Retinal pigment epithelial cell (primary cell): ENCODE results near the gene ZXDC.
A peak's percentile ranks its signal among the peaks of the same experiment; 100 is the strongest.

Experiments
- DNase-seq: peaks from one replicate; pipeline ENCODE4 v3.0.0-alpha.2; 2010; ENCODE audit warnings: low read depth
- H3K4me3 ChIP-seq: 2 replicates; pipeline ENCODE4 v1.5.1; 2011; ENCODE audit warnings: mild to moderate bottlenecking, low read length, control low read depth, moderate library complexity
- TF ChIP-seq, protein P1 (sequence below): conservative IDR thresholded peaks from 2 replicates; pipeline ENCODE4 v1.5.1; 2011; ENCODE audit warnings: low read depth, low read length, control low read depth, inconsistent platforms

ZXDC gene

DNA sequence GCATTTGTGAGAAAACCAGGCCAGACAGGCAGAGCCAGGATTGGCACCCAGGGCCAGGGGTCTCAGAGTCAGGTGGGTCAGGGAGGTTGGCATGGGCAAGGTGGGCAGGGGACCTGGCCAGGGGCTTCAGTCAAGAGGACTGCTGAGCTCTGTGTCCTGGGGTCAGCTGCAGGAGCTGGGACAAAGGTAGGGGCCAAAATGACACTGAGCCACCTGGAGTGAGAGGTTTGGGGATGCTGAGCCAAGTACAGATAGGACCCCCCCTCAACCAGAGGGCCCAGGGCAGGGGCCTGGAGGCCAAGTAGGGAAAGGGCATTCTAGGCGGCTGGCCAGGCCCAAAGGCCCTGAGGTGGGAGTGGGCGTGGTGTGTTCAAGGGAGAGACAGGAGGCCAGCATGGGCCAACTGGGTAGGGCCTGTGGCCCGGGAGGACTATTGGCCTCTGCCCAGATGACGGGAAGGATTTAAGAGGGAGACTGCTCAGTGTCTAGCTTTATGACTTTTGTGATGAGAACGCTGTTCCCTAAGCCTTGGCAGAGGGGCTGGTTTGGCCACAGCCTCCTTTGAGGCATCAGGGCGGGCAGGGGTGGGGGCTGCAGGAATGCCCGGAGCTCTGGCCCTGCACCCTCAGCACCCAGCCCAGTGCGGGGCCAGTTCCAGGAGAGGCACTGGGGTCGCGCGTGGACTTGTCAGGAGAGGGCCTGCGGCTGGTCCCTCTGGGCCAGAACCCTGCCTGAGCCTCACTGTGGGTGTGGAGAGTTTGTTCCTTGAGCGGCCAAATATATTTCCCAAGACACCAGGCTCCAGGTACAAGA, 77.9 kb downstream of the ZXDC start:
- TF ChIP-seq, protein P1, sequence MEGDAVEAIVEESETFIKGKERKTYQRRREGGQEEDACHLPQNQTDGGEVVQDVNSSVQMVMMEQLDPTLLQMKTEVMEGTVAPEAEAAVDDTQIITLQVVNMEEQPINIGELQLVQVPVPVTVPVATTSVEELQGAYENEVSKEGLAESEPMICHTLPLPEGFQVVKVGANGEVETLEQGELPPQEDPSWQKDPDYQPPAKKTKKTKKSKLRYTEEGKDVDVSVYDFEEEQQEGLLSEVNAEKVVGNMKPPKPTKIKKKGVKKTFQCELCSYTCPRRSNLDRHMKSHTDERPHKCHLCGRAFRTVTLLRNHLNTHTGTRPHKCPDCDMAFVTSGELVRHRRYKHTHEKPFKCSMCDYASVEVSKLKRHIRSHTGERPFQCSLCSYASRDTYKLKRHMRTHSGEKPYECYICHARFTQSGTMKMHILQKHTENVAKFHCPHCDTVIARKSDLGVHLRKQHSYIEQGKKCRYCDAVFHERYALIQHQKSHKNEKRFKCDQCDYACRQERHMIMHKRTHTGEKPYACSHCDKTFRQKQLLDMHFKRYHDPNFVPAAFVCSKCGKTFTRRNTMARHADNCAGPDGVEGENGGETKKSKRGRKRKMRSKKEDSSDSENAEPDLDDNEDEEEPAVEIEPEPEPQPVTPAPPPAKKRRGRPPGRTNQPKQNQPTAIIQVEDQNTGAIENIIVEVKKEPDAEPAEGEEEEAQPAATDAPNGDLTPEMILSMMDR, result no peak
- H3K4me3 ChIP-seq, result no peak overlapping the region
- no peak for DNase-seq

DNA sequence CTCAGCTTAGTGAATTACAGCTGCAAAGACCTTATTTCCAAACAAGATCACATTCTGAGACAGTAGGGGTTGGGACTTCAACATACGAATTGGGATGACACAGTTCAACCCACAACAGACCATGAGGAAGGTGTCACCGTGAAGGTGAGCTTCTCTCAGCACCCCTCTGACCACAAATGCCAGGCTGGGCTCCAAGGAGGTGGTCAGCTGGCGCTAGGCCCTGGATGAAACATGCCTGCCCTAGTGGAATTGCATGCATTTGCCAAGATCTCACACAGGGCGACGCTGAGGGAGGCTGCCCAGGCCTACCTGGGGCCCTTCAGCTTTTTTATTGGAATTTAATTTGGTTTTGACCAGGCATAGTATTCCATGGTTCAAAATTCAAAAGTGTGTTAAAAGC, 79.2 kb downstream of the ZXDC start:
- H3K4me3 ChIP-seq, result no peak overlapping the region
- TF ChIP-seq, protein P1, result no peak
- no peak for DNase-seq

DNA sequence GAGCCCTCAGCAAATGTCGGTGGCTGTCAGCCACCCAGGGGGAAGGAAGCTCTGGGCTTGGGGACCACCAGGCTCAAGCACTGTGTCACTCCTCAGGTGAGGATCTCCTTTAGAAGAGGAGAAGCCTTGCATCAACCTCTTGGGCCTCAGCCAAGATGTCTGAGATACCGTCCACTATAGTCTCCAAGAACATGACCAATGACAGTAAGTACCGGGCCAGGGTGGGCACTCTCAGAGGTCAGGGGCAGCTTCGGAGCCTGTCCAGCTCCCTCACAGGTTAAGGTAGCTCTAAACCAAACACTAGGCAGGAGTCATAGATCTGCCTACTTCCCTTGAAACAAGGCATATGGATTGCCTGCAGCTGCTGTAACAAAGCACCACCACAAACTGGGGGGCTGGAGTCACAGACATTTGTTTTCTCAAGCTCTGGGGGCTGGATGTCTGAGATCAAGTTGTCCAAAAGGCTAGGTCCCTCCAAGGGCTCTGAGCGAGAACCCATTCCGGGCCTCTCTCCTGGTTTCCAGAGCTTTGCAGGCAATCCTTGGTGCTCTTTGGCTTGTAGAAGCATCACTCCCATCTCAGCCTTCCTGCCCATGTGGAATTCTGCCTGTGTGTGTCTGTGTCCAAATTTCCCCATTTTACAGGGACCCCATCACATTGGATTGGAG, 79.7 kb downstream of the ZXDC start:
- no peak overlapping the region for H3K4me3 ChIP-seq
- TF ChIP-seq, protein P1, result no peak
- DNase-seq, result no peak

DNA sequence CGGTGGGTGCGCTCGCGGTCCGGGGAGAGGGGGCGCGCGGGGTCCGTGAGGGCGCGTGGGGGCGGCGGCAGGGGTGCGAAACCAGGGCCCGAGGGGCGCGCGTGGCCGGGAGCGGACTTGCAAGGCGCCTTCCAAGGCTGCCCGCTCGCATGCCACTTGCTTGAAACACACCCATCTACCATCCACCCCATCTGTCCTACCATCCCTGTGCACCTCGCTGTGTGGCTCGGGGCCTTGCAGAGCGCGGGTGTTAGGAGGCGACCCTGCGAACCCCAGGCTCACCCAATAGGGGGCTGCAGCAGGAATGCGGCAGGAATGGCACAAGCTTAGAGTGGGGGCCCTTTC, 80.7 kb downstream of the ZXDC start:
- no peak for DNase-seq
- TF ChIP-seq, protein P1, result no peak
- peak overlapping the region; percentile 11 for H3K4me3 ChIP-seq

DNA sequence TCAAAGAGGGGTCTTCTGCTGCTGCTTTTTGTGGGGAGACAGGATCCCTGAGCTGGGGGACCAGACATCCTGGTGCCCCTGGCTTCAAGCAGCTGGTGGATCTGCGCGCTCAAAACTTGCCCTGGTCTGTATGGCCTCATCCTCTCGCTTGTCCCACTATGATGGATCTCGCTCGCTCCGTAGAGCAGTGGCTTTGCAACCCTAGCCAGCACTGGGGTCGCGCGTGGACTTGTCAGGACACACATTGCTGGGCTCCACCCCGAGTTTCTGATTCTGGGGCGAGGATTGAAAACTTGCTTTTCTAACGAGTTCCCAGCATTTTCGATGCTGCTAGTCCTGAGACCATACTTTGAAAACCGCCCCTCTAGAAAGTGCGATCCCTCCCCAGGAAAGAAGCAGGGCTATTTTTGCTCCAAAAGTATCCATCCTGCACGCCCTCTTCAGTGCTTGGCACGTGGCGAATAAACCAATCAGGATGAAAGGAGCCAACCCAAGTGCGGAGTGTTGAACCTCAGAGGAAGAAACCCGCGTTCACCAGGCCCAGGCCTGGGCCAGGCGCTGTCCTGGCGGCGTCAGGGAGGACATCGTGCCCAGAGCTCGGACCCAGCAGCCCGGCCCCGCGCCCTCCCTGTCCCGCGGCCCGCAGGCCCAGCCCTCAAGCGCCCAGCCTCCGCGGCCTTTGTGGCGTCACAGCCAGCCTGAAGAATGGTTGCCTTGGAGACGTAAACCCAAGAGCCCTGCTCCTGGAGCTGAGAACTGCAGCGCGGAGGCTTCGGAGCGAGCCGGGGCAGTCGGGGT, 81.3 kb downstream of the ZXDC start, which contains the start of gene CFAP100:
Gene CFAP100, plus strand, starts transcription at position 731 of the 798 bp plus-strand sequence. CDS start 1,092 bp downstream, outside the sequence.
- TF ChIP-seq, protein P1, result no peak
- H3K4me3 ChIP-seq, result peak within 1 kb of the TSS; percentile 11
- DNase-seq, result no peak

DNA sequence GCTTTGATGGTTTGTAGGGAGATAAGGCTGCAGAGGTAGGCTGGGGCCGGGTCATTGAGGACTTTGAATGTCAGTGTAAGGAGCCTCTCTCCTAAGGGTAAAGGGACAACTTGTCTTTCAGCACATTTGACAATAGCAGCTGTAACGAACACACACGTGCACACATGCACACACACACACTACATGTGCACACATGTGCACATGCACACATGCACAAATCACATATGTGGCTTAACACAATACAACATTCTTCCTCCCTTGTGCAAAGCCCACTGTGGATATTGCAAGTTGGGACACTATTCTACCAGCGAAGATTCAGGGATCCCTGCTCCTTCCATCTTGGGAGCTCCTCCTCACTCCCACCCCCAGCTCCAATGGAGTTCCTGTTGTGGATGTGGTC, 82.1 kb downstream of the ZXDC start:
- no peak for DNase-seq
- H3K4me3 ChIP-seq, result no peak overlapping the region
- TF ChIP-seq, protein P1, result no peak
